HG03103 (cell line): ENCODE measurements around the gene ZNG1F.
"Not testable (repeated sequence)": the region's sequence is repeated elsewhere in the genome, so short reads cannot be mapped to it uniquely, and the experiment has no call there.

Experiments used
- ATAC-seq: cut with Tn5 transposase; IDR thresholded peaks from one replicate; pipeline ENCODE4 v1.9.1; 2021; ENCODE audit warnings: low read depth; ENCODE audit not compliant: unreplicated experiment

ZNG1F gene

GRCh38 chr9:41123812-41124211 is 65.3 kb downstream of the ZNG1F start:
- not testable (repeated sequence) for ATAC-seq

- ATAC-seq = not testable (repeated sequence)
Measured at GRCh38 chr9:41123396-41123795, 65.7 kb downstream of the ZNG1F start.

- ATAC-seq = not testable (repeated sequence)
Measured at GRCh38 chr9:41120696-41121095, 68.4 kb downstream of the ZNG1F start.

GRCh38 chr9:41119719-41120118 is 69.4 kb downstream of the ZNG1F start:
- ATAC-seq = not testable (repeated sequence)

GRCh38 chr9:41119311-41119710 is 69.8 kb downstream of the ZNG1F start:
- ATAC-seq = not testable (repeated sequence)

GRCh38 chr9:41113348-41113747 is 75.8 kb downstream of the ZNG1F start:
- not testable (repeated sequence) for ATAC-seq

- ATAC-seq = not testable (repeated sequence)
Measured at GRCh38 chr9:41111414-41111813, 77.7 kb downstream of the ZNG1F start.

GRCh38 chr9:41110913-41111312 is 78.2 kb downstream of the ZNG1F start:
- ATAC-seq = not testable (repeated sequence)

- not testable (repeated sequence) for ATAC-seq
Measured at GRCh38 chr9:41109253-41109652, 79.9 kb downstream of the ZNG1F start.

GRCh38 chr9:41108816-41109215 is 80.3 kb downstream of the ZNG1F start:
- ATAC-seq = not testable (repeated sequence)

GRCh38 chr9:41106472-41107116 is 82.5 kb downstream of the ZNG1F start:
- not testable (repeated sequence) for ATAC-seq

- not testable (repeated sequence) for ATAC-seq
Measured at GRCh38 chr9:41105557-41106253, 83.4 kb downstream of the ZNG1F start.

GRCh38 chr9:41104542-41104941 is 84.6 kb downstream of the ZNG1F start:
- not testable (repeated sequence) for ATAC-seq

GRCh38 chr9:41100508-41100907 is 88.6 kb downstream of the ZNG1F start:
- ATAC-seq = not testable (repeated sequence)

GRCh38 chr9:41098759-41099158 is 90.4 kb downstream of the ZNG1F start:
- ATAC-seq = not testable (repeated sequence)

GRCh38 chr9:41095060-41095459 is 94.1 kb downstream of the ZNG1F start:
- ATAC-seq = not testable (repeated sequence)

GRCh38 chr9:41094010-41094773 is 94.9 kb downstream of the ZNG1F start:
- ATAC-seq = not testable (repeated sequence)

- ATAC-seq = not testable (repeated sequence)
Measured at GRCh38 chr9:41090922-41091321, 98.2 kb downstream of the ZNG1F start.

GRCh38 chr9:41090386-41090785 is 98.7 kb downstream of the ZNG1F start:
- ATAC-seq = not testable (repeated sequence)

GRCh38 chr9:41088450-41089059 is 100.6 kb downstream of the ZNG1F start:
- peak; percentile 48 for ATAC-seq

- ATAC-seq = not testable (repeated sequence)
Measured at GRCh38 chr9:41087929-41088328, 101.2 kb downstream of the ZNG1F start.
